ENCODE data around the gene KRTAP9-8. TPM values are rescaled to one million over a fixed set of nuclear protein-coding genes. Genes with fewer than 3 reads are reported as not detected.
"Not testable (repeated sequence)": the region's sequence is repeated elsewhere in the genome, so short reads cannot be mapped to it uniquely, and the experiment has no call there.

Gene KRTAP9-8
- total RNA-seq (not detected), polyA plus RNA-seq (not detected)

DNA sequence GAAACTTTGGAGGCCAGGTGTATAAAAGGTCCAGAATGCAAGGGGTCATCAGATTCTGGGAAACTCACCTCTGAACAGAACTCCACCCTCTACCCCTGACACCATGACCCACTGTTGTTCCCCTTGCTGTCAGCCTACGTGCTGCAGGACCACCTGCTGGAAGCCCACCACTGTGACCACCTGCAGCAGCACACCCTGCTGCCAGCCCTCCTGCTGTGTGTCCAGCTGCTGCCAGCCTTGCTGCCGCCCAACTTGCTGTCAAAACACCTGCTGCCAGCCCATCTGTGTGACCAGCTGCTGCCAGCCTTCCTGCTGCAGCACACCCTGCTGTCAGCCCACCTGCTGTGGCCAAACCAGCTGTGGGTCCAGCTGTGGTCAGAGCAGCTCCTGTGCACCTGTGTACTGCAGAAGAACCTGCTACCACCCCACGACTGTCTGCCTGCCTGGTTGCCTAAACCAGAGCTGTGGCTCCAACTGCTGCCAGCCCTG lies at the start of gene KRTAP9-8:
TSS of gene KRTAP9-8 (plus strand) at position 51 of the 489 bp plus-strand sequence. CDS start at position 104, 53 bp downstream.
- 46% methylated on average over 3 of the region's 3 CpGs for WGBS

DNA sequence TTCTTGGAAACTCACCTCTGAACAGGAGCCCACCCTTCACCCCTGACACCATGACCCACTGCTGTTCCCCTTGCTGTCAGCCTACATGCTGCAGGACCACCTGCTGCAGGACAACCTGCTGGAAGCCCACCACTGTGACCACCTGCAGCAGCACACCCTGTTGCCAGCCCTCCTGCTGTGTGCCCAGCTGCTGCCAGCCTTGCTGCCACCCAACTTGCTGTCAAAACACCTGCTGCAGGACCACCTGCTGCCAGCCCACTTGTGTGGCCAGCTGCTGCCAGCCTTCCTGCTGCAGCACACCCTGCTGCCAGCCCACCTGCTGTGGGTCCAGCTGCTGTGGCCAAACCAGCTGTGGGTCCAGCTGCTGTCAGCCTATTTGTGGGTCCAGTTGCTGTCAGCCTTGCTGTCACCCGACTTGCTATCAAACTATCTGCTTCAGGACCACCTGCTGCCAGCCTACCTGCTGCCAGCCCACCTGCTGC lies 47.9 kb upstream of the KRTAP9-8 start, which contains the start of gene KRTAP9-1:
TSS of gene KRTAP9-1 (plus strand) at position 51 of the 482 bp plus-strand sequence. CDS start at position 51, 0 bp downstream.
- H3K27ac ChIP-seq (ENCODE audit: low read depth); H3K4me3 ChIP-seq (ENCODE audit: low read depth, low read length); H3K4me1 ChIP-seq (ENCODE audit: insufficient read depth); H3K36me3 ChIP-seq (ENCODE audit: insufficient read depth); DNase-seq (ENCODE audit: extremely low spot score): not testable (repeated sequence)
- WGBS: 64% methylated on average over 1 of the region's 1 CpG

More for the DNA sequence above, at the start of gene KRTAP9-8:
- not testable (repeated sequence) for H3K36me3 ChIP-seq (ENCODE audit: insufficient read depth); H3K27ac ChIP-seq (ENCODE audit: low read depth); H3K4me3 ChIP-seq (ENCODE audit: low read depth, low read length); DNase-seq (ENCODE audit: extremely low spot score); H3K4me1 ChIP-seq (ENCODE audit: insufficient read depth)

DNA sequence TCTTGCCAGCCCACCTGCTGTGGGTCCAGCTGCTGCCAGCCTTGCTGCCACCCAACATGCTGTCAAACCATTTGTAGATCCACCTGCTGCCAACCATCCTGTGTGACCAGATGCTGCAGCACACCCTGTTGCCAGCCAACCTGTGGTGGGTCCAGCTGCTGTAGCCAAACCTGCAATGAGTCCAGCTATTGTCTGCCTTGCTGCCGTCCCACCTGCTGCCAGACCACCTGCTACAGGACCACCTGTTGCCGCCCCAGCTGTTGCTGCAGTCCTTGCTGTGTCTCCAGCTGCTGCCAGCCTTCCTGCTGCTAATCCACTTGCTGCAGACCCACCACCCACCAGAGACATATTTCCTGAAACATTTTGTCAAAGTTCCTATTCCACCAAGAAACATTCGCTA lies 47.5 kb upstream of the KRTAP9-8 start:
- Histone ChIP-seq H3K4me3 (ENCODE audit: low read depth, low read length) (no peak overlapping the region), H3K4me1 (ENCODE audit: insufficient read depth) (no peaks in the 10 kb centered on the region), H3K36me3 (ENCODE audit: insufficient read depth) (no peaks in the 10 kb centered on the region), H3K27ac (ENCODE audit: low read depth) (no peak overlapping the region)
- 90% methylated on average over 3 of the region's 3 CpGs for WGBS
- DNase-seq (ENCODE audit: extremely low spot score): no peak

DNA sequence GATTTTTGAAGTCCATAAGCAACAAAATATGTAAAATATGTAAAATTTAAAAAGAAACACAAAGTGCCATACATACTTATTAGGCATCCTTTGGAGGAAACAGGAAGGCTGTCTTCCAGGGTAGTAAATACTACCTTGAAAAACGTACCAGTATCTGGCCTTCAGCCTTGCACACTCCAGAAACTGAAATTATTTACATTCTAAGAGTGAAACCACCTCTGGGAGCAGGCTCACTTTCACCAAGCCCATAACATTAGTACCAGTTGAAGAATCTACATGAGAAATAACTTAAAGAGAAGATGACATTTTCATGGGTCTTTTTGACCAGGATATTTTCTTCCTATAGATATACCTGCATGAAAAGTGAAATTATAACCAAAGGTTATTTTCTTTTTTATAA lies 41.7 kb upstream of the KRTAP9-8 start:
- no peak for DNase-seq (ENCODE audit: extremely low spot score)
- 32% methylated on average over 1 of the region's 1 CpG for WGBS
- Histone ChIP-seq H3K4me1 (ENCODE audit: insufficient read depth) (no peaks in the 10 kb centered on the region), H3K4me3 (ENCODE audit: low read depth, low read length) (no peak overlapping the region), H3K36me3 (ENCODE audit: insufficient read depth) (no peaks in the 10 kb centered on the region), H3K27ac (ENCODE audit: low read depth) (no peak overlapping the region)

DNA sequence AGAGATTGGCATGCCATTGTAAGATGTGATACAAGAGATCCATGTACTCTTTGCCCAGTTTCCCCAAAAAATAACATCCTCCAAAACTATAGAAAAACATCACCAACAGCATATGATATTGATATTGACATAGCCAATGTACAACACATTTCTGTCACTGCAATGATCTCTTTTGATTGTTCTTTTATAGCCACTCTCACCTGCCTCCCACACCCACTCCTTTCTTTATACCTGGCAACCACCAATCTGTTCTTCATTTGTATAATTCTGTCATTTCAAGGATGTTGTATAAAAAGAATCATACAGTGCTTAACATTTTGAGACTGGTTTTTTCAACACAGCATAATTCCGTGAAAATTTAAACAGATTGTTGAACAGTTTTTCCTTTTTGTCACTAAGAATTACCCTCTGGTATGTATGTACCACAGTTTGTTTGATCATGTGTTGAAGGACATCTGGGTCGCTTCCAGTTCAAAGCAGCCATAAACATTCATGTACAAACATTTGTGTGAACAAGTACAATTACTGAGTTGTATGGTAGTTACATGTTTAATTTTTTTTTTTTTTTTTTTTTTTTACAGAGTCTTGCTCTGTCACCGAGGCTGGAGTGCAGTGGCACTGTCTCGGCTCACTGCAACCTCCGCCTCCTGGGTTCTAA lies 38.2 kb upstream of the KRTAP9-8 start:
- no peak for DNase-seq (ENCODE audit: extremely low spot score)
- Histone ChIP-seq H3K4me3 (ENCODE audit: low read depth, low read length) (no peak overlapping the region), H3K4me1 (ENCODE audit: insufficient read depth) (no peaks in the 10 kb centered on the region), H3K27ac (ENCODE audit: low read depth) (no peak overlapping the region), H3K36me3 (ENCODE audit: insufficient read depth) (no peaks in the 10 kb centered on the region)
- WGBS: 59% methylated on average over 5 of the region's 5 CpGs

DNA sequence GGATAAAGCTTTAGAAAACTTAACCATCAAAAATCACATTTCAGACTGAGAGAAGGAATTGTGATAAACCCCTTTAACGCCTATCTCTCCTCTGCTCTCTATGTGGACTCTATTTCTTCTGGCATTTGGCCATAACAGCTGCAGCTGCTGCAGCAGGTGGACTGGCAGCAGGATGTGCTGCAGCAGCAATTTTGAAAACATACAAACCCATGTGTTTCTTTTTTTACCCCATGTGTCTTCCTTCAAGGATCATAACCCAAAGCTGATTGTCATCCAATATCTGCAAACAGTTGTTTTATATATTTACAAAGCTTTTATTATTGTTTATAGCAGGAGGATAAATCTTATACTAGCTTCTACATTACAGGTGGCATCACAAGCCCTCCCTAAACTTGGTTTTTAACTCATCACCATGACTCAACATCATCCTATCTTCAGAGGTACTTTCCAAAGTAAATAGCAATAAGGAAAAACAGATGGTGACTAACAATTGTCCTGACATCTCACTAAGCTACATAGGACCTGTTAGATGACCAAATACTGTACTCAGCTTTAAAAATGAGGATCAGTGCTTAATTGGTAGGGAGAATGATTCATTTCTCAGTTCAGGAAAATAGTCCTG lies 25.8 kb upstream of the KRTAP9-8 start:
- 16% methylated on average over 1 of the region's 1 CpG for WGBS
- no peak overlapping the region for H3K27ac ChIP-seq (ENCODE audit: low read depth)
- no peak for DNase-seq (ENCODE audit: extremely low spot score)
- H3K4me1 ChIP-seq (ENCODE audit: insufficient read depth): no peaks in the 10 kb centered on the region
- H3K36me3 ChIP-seq (ENCODE audit: insufficient read depth): no peaks in the 10 kb centered on the region
- H3K4me3 ChIP-seq (ENCODE audit: low read depth, low read length): no peak overlapping the region

GRCh38 chr17:41212524-41213169 lies 25.2 kb upstream of the KRTAP9-8 start:
- Histone ChIP-seq H3K36me3 (ENCODE audit: insufficient read depth) (no peaks in the 10 kb centered on the region), H3K27ac (ENCODE audit: low read depth) (no peak overlapping the region), H3K4me1 (ENCODE audit: insufficient read depth) (no peaks in the 10 kb centered on the region), H3K4me3 (ENCODE audit: low read depth, low read length) (no peak overlapping the region)
- whole genome bisulfite sequencing: 73% methylated on average over 7 of the region's 7 CpGs
- DNase-seq (ENCODE audit: extremely low spot score): no peak

DNA sequence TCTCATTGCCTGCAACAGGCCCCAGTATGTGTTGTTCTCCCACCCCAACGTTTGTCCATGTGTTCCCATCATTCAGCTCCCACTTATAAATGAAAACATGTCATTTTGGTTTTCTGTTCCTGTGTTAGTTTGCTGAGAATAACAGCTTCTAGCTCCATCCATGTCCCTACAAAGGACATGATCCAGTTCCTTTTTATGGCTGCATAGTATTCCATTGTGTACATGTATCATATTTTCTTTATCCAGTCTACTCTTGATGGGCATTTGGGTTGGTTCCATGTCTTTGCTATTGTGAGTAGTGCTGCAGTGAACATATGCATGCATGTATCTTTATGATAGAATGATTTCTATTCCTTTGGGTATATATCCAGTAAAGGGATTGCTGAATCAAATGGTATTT lies 22.1 kb upstream of the KRTAP9-8 start:
- no peak overlapping the region for H3K27ac ChIP-seq (ENCODE audit: low read depth)
- H3K4me3 ChIP-seq (ENCODE audit: low read depth, low read length): no peak overlapping the region
- no peaks in the 10 kb centered on the region for H3K36me3 ChIP-seq (ENCODE audit: insufficient read depth)
- H3K4me1 ChIP-seq (ENCODE audit: insufficient read depth): no peaks in the 10 kb centered on the region
- no peak for DNase-seq (ENCODE audit: extremely low spot score)
- WGBS: 69% methylated on average over 1 of the region's 1 CpG

DNA sequence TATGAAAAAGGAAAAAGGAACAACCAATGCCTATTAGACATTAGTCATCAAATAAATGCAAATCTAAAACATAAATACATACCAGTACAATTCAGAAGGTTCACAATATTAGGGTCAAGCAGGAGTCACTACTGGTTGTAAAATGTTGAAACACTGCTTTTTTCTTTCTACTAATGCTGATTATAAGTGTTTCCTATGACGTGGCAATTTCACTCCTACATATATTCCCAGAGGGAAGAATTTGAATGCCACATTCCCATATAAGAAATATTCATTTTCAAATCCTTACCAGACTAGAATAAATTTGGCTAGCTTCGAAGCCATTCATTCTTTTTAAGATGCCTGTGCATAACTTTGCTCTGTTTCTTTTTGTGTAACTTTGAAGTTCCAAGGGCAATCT lies 14.0 kb upstream of the KRTAP9-8 start:
- Histone ChIP-seq H3K36me3 (ENCODE audit: insufficient read depth) (no peaks in the 10 kb centered on the region), H3K4me3 (ENCODE audit: low read depth, low read length) (no peak overlapping the region), H3K27ac (ENCODE audit: low read depth) (no peak overlapping the region), H3K4me1 (ENCODE audit: insufficient read depth) (no peaks in the 10 kb centered on the region)
- WGBS: 48% methylated on average over 2 of the region's 2 CpGs
- DNase-seq (ENCODE audit: extremely low spot score): no peak

DNA sequence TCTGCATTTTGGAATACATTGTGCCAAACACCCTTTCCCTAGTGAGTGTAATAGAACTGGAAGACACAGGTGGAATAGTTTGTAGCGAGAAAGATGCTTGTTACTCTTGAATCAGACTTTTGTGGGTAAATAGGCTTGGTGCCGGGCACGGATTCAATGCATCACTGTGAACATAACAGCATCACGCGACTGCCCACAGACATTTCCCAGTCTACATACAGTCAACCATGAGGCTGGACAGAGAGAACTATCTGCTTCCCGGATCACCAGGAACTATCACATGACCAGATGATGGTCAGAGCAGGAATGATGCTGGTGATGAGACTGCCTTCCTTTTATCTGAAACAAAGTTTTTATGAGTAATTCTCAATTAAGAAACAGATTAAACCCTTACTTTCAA lies 11.7 kb upstream of the KRTAP9-8 start:
- H3K4me1 ChIP-seq (ENCODE audit: insufficient read depth): no peaks in the 10 kb centered on the region
- 91% methylated on average over 6 of the region's 6 CpGs for WGBS
- no peak overlapping the region for H3K4me3 ChIP-seq (ENCODE audit: low read depth, low read length)
- H3K36me3 ChIP-seq (ENCODE audit: insufficient read depth): no peaks in the 10 kb centered on the region
- no peak for DNase-seq (ENCODE audit: extremely low spot score)
- no peak overlapping the region for H3K27ac ChIP-seq (ENCODE audit: low read depth)

GRCh38 chr17:41226598-41227095 lies 11.2 kb upstream of the KRTAP9-8 start, which contains the start of gene KRTAP9-2:
Gene KRTAP9-2, plus strand, starts transcription at chr17:41226648. Its CDS starts 7 bp downstream, at chr17:41226655.
- H3K4me1 ChIP-seq (ENCODE audit: insufficient read depth); H3K27ac ChIP-seq (ENCODE audit: low read depth); H3K36me3 ChIP-seq (ENCODE audit: insufficient read depth); DNase-seq (ENCODE audit: extremely low spot score); H3K4me3 ChIP-seq (ENCODE audit: low read depth, low read length): not testable (repeated sequence)
- WGBS: 81% methylated on average over 3 of the region's 4 CpGs

DNA sequence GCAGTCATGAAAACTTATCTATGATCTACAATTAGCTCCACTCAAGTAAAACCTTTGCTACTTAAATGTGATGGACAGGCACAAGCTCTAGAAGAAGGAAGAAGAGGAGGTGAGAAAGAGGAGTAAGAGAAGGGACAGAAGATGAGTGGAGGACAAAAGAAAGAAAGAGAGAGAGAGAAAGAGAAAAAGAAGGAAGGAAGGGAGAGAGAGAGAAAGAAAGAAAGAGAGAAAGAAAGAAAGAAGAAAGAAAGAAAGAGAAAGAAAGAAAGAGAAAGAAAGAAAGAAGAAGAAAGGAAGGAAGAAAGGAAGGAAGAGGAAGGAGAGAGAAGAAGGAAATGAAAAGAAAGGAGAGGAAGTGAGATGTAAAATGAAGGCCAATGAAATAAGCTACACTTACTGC lies 7.7 kb upstream of the KRTAP9-8 start:
- Histone ChIP-seq H3K36me3 (ENCODE audit: insufficient read depth) (no peaks in the 10 kb centered on the region), H3K27ac (ENCODE audit: low read depth) (no peak overlapping the region), H3K4me1 (ENCODE audit: insufficient read depth) (no peaks in the 10 kb centered on the region), H3K4me3 (ENCODE audit: low read depth, low read length) (no peak overlapping the region)
- no peak for DNase-seq (ENCODE audit: extremely low spot score)

DNA sequence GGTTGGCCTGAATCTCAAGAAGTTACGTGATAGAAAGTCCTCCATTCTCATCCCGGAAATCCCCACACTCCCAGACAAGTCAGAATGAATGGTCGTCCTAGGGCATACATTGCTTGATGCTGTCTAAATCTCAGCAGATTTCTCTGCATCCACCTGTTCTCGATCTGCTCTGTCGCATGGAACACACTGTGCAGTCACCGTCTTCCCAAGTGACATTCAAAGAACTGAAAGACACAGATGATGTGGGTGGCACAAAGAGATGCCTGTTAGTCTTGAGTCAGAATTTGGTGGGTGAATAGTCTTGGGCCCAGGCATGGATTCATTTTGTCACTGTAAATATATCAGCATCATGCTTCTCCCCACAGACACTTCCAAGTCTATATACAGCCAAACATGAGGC lies 6.1 kb upstream of the KRTAP9-8 start:
- no peak for DNase-seq (ENCODE audit: extremely low spot score)
- no peaks in the 10 kb centered on the region for H3K36me3 ChIP-seq (ENCODE audit: insufficient read depth)
- WGBS: 86% methylated on average over 6 of the region's 6 CpGs
- no peak overlapping the region for H3K27ac ChIP-seq (ENCODE audit: low read depth)
- no peaks in the 10 kb centered on the region for H3K4me1 ChIP-seq (ENCODE audit: insufficient read depth)
- no peak overlapping the region for H3K4me3 ChIP-seq (ENCODE audit: low read depth, low read length)

Measured in urinary bladder (tissue), 4 donors.